Raji (cell line): ENCODE measurements around the gene EVC.

Experiments used
- POLR2A ChIP-seq: IDR thresholded peaks from 2 replicates; pipeline ENCODE4 v1.6.1; 2011; ENCODE audit warnings: low read depth, low read length, control low read depth; ENCODE audit not compliant: insufficient read depth

Gene EVC

GRCh38 chr4:5799406-5799805 is 88.4 kb downstream of the EVC start:
- TF ChIP-seq POLR2A, result no peak

GRCh38 chr4:5800496-5800895 is 89.5 kb downstream of the EVC start:
- no peak for TF ChIP-seq POLR2A

GRCh38 chr4:5801696-5802095 is 90.7 kb downstream of the EVC start:
- TF ChIP-seq POLR2A, result no peak

GRCh38 chr4:5802565-5802964 is 91.6 kb downstream of the EVC start:
- TF ChIP-seq POLR2A, result no peak

GRCh38 chr4:5804656-5805055 is 93.7 kb downstream of the EVC start:
- no peak for TF ChIP-seq POLR2A

- TF ChIP-seq POLR2A, result no peak
Observed at GRCh38 chr4:5805270-5805669, 94.3 kb downstream of the EVC start.

GRCh38 chr4:5808081-5808741 is 97.2 kb downstream of the EVC start:
- TF ChIP-seq POLR2A, result no peak

GRCh38 chr4:5809216-5809776 is 98.3 kb downstream of the EVC start:
- no peak for TF ChIP-seq POLR2A

- no peak for TF ChIP-seq POLR2A
Observed at GRCh38 chr4:5810151-5810550, 99.2 kb downstream of the EVC start.

- TF ChIP-seq POLR2A, result no peak
Observed at GRCh38 chr4:5810770-5811430, 99.9 kb downstream of the EVC start.

- TF ChIP-seq POLR2A, result no peak
Observed at GRCh38 chr4:5812506-5813229, 101.7 kb downstream of the EVC start.

- TF ChIP-seq POLR2A, result no peak
Observed at GRCh38 chr4:5813882-5814255, 102.9 kb downstream of the EVC start.

GRCh38 chr4:5814421-5814820 is 103.4 kb downstream of the EVC start:
- TF ChIP-seq POLR2A, result no peak

- TF ChIP-seq POLR2A, result no peak
Observed at GRCh38 chr4:5815641-5816040, 104.6 kb downstream of the EVC start.

- no peak for TF ChIP-seq POLR2A
Observed at GRCh38 chr4:5816101-5816500, 105.1 kb downstream of the EVC start.

GRCh38 chr4:5816851-5817375 is 105.9 kb downstream of the EVC start:
- no peak for TF ChIP-seq POLR2A
